ENCODE measurements around the gene TMPRSS2.
A peak's percentile ranks its signal among the peaks of the same experiment; 100 is the strongest.
"Not testable (repeated sequence)": the region's sequence is repeated elsewhere in the genome, so short reads cannot be mapped to it uniquely, and the experiment has no call there.

Gene TMPRSS2

DNA sequence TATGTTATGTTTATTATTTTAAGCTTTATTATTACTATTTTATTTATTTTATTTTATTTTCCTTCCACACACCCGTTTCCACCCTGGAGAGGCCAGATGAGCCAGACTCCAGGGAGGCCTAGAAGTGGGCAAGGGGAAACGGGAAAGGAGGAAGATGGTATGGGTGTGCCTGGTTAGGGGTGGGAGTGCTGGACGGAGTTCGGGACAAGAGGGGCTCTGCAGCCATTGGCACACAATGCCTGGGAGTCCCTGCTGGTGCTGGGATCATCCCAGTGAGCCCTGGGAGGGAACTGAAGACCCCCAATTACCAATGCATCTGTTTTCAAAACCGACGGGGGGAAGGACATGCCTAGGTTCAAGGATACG is 82.4 kb downstream of the TMPRSS2 start:
- DNase-seq = no peak

DNA sequence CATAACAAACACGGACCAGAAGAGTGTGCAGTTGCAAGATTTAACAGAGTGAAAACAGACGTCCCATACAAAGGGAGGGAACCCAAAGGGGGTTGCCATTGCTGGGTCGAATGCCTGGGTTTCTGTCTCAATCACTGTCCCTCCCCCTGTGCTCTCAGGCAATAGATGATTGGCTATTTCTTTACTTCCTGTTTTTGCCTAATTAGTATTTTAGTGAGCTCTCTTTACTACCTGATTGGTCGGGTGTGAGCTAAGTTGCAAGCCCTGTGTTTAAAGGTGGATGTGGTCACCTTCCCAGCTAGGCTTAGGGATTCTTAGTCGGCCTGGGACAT is 84.7 kb downstream of the TMPRSS2 start:
- not testable (repeated sequence) for DNase-seq

DNA sequence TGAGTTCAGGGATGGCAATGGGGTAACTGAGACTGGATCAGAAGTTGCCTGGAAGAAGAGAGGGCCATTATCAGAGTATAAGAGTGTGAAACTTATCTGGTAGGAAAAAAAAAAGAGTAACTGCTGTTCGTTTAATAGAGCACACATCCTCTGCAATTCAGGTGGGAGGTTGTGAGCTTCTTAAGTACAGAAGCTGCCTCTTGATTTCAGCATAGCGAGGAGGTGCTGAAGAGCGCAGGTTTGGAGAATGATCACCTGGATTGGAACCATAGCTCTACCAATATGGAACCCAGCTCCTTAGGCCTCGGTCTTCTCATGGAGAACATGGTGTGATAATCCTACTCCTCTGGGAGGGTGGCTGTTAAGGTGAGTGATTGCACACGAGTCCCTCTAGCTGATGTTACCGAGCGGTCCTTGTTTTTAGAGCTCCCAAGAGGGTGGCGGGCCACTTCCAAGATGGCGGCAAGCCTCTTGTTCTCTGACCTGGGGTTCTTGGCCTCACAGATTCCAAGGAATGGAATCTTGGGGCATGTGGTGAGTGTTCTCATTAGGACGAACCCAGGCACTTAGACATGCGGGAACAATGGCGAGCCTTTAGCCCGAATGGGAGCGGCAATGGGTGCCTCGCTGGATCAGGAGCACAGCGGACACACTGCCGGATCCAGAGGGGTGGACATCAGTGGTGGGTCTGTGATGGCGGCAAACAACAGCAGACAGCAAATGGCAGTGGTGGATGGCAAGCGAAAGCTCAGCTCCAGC is 85.2 kb downstream of the TMPRSS2 start:
- DNase-seq = no peak

DNA sequence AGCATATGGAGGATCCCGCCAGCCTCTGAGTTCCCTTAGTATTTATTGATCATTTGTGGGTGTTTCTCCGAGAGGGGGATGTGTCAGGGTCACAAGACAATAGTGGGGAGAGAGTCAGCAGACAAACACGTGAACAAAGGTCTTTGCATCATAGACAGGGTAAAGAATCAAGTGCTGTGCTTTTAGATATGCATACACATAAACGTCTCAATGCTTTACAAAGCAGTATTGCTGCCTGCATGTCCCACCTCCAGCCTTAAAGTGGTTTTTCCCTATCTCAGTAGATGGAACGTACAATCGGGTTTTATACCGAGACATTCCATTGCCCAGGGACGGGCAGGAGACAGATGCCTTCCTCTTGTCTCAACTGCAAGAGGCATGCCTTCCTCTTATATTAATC is 87.0 kb downstream of the TMPRSS2 start:
- not testable (repeated sequence) for DNase-seq

DNA sequence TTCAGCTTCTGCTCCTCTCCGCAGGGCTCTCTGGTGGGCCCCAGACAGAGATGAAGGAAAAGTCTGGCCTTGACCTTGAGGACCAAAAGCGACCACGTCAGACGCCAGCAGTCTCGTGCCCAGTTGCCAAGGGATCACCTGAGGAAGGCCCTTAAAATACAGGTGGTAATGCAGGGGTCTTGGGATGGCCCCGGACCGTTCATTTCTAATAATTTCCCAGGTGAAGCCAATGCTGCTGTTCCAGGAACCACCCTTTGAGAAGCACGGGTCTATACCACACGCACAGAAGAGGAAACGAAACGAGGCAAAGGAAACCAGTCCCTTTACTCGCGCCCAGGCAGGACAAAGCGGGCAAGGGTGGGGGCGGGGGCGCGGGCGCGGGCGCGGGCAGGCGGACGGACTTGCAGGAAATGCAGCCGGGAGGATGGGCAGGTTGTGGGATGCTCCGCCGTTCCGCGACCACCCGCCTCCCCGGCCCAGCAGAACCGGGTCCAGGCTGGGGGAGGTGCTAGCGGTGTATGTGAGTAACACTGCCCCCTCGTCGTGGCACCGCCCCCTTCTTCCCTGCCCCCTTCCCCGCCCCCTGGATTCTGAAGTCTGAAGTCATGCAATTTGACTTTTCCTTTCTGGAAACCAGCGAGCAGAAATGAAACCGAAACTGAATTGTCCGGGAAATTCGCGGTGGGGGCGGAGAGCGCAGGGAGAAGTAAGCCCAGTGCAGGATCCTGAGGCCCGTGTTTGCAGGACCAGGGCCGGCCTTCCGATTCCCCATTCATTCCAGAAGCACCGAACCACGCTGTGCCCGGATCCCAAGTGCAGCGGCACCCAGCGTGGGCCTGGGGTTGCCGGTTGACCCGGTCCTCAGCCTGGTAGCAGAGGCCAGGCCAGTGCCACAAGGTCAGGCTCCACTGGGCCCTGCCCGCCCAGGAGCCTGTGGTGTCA is 87.8 kb downstream of the TMPRSS2 start:
- DNase-seq = peak; percentile 58 to 59

DNA sequence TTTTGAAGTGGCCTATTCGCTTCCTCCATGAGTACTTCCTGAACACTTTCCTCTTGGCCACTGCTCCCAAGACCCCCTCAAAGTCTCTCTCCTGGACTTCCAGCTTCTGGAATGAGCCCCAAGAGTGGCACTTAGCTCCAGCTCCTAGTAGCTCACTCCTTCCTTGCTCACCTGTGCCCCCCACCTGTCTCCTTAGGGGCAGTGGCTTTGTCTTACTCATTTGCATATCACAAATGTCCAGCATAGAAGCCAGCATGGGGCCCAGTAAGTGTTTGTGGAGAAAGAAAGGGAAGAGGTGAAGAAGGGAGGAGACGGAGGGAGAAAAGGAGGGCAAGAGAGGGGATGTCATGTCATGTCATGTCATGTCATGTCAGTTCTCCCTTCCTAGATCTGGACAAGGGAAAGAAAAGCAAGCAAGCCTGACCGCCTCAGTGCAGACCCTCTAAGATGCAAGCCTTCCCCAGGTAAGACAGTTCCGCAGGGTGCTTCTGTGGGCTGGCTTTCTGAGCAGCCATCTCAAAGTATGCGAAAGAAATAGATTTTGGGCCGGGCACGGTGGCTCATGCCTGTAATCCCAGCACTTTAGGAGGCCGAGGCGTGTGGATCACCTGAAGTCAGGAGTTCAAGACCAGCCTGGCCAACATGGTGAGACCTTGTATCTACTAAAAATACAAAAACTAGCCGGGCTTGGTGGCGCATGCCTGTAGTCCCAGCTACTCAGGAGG is 88.8 kb downstream of the TMPRSS2 start:
- no peak for DNase-seq

DNA sequence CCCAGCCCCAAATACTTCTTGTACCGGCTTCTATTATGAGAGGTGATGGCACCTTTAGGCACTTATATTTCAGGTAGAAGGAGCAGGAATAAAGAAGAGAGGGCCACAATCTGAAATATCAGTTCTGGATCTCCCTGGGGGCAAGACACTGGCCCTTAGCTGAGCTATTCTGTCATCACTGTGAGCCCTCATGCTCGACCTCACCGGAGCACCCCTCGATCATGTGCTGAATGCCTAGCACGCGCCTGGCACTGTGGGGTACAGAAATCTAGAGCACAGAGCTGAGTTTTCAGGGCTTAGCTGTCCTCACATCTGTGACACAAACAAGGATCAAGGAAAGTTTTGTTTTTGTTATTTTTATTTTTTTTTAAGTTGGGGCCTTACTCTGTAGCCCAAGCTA is 89.6 kb downstream of the TMPRSS2 start:
- no peak for DNase-seq

DNA sequence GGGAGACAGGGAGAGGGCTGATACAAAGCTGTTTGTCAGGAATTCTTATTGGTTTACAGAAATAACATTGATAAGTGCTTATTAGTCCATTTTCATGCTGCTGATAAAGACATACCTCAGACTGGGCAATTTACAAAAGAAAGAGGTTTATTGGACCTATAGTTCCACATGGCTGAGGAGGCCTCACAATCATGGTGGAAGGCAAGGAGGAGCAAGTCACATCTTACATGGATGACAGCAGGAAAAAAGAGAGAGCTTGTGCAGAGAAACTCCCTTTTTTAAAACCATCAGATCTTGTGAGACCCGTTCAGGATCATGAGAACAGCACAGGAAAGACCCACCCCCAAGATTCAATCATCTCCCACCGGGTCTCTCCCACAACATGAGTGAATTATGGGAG is 90.5 kb downstream of the TMPRSS2 start:
- not testable (repeated sequence) for DNase-seq

Data from CD4-positive, alpha-beta T cell treated with Interleukin-1 beta for 1 hour (primary cell).